Nephron progenitor cell (in vitro differentiated cells): ENCODE results near the gene HAUS3.
A peak's percentile ranks its signal among the peaks of the same experiment; 100 is the strongest.

Source experiments
- DNase-seq: peaks from one replicate; pipeline ENCODE4 v3.0.0; 2021
- H3K27ac Mint-ChIP-seq: 2 replicates; pipeline ENCODE4 v1.8.0; 2021; ENCODE audit warnings: mild to moderate bottlenecking, moderate library complexity, mixed read lengths
- H3K27me3 Mint-ChIP-seq: 2 replicates; pipeline ENCODE4 v1.8.0; 2021; ENCODE audit warnings: mild to moderate bottlenecking, low read depth, mixed read lengths; ENCODE audit not compliant: poor library complexity
- H3K36me3 Mint-ChIP-seq: 2 replicates; pipeline ENCODE4 v1.8.0; 2021; ENCODE audit warnings: low read depth, mixed read lengths
- H3K4me1 Mint-ChIP-seq: 2 replicates; pipeline ENCODE4 v1.8.0; 2021; ENCODE audit warnings: mixed read lengths
- H3K4me3 Mint-ChIP-seq: 2 replicates; pipeline ENCODE4 v1.8.0; 2021; ENCODE audit warnings: mild to moderate bottlenecking, moderate library complexity, mixed read lengths
- H3K9me3 Mint-ChIP-seq: 2 replicates; pipeline ENCODE4 v1.8.0; 2021; ENCODE audit warnings: mild to moderate bottlenecking, moderate library complexity, mixed read lengths
- TF ChIP-seq, protein P1 (sequence below): fragments of 200-600 bp; sonication (generic); IDR thresholded peaks from 2 replicates; pipeline ENCODE4 v1.5.0; 2021; ENCODE audit warnings: antibody characterized with exemption

The HAUS3 gene

DNA sequence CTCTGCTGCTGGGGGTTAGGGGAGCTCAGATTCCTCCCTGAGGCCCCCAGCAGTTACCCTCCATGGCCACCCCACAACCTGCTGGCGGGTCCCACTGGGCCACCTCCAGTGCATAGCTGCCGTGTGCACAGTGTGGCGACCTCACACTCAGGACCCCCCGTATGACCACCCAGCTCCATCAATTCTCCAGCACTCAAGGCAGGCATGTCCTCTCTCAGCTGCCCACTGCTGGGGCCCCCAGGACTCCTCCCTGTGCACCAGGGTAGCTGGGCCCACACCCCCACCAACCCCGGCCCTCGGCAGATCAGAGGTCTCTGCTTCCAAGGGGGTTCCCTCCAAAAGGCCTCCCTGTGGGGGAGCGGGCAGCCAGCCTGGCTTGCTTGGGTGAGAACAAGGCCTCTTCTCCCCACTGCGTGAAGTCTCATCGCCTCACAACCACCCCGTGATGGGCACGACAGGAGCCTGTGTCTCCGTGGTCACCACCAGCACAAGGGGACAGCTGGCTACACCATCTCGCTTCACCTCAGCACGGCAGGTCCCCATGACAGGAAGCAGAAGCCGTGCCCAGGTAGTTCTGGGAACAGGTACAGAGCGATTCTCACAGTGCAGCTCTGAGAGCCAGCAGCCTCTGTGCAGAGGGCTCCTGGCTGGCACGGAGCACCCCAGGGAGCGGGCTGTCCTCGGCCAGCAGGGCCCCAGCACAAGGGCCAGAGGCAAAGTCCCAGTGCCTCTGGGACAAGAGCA lies 4.6 kb upstream of the HAUS3 start:
- H3K27ac Mint-ChIP-seq, result no peak overlapping the region
- H3K4me3 Mint-ChIP-seq, result no peak overlapping the region
- peaks cover 9% of the 10 kb centered on the region for H3K36me3 Mint-ChIP-seq
- H3K4me1 Mint-ChIP-seq, result peaks cover 32% of the 10 kb centered on the region
- no peaks in the 10 kb centered on the region for H3K27me3 Mint-ChIP-seq
- DNase-seq, result peak; percentile 2
- TF ChIP-seq, protein P1, sequence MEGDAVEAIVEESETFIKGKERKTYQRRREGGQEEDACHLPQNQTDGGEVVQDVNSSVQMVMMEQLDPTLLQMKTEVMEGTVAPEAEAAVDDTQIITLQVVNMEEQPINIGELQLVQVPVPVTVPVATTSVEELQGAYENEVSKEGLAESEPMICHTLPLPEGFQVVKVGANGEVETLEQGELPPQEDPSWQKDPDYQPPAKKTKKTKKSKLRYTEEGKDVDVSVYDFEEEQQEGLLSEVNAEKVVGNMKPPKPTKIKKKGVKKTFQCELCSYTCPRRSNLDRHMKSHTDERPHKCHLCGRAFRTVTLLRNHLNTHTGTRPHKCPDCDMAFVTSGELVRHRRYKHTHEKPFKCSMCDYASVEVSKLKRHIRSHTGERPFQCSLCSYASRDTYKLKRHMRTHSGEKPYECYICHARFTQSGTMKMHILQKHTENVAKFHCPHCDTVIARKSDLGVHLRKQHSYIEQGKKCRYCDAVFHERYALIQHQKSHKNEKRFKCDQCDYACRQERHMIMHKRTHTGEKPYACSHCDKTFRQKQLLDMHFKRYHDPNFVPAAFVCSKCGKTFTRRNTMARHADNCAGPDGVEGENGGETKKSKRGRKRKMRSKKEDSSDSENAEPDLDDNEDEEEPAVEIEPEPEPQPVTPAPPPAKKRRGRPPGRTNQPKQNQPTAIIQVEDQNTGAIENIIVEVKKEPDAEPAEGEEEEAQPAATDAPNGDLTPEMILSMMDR, result no peak
- H3K9me3 Mint-ChIP-seq, result no peaks in the 10 kb centered on the region

DNA sequence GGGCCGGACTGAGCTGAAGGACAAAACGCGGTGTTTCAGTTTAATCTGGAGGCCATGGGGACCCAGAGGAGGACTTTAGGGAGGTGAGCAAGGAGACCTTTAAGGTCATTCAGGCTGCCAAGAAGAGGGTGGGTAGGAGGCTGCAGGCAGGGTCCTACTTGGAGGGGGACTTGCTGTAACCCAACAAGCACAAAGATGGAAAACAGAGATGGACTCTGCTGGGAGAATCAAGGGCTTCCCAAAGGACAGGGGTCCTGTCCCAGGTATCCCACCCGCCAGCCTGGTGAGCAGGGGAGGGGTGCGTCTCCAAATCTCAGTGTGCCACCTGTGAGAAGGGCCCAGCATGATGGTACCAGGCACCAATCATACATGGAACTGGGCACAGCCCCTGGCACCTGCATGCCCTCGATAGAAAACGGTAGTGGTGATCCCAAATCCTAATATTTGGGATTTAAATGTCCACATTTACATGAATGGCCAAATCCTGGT lies 3.9 kb upstream of the HAUS3 start:
- DNase-seq, result no peak
- Mint-ChIP-seq H3K27ac (no peak overlapping the region), H3K27me3 (no peaks in the 10 kb centered on the region), H3K4me1 (peaks cover 38% of the 10 kb centered on the region), H3K9me3 (no peaks in the 10 kb centered on the region), H3K4me3 (no peak overlapping the region), H3K36me3 (peaks cover 9% of the 10 kb centered on the region)
- TF ChIP-seq, protein P1, result no peak

DNA sequence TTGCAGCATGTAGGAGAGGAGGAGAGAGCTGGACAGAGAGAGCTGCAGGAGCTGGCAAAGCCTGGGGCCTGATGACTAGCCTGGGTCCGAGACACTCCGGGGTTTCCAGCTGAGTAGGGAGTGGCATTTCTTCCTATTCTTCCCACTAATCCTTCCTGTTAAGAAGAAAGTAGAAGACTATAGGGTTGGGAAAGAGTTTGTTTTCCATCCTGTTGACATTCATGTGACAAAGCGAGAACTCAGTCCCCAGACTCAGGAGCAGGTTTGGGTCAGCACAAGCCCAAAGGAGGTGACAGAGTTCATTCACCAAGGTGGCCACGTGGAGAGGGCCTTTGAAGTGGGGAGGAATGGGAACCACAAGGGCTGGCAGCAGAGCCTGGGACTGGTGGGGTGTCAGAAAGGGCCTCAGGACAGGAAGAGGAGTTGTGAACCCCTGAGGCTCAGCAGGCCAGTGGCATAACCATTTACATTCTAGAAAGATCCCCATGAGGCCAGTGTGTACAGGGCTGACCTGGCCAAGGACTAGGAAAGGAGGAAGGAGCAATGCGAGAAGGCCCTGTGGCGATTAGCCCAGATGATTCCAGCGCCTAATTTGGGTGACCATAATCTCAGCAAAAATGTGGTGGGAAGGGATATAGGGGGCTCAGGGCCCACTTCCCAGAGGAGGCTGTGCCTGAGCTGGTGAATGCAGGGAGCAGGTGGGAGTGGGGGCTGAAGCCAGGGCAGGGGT lies 3.3 kb upstream of the HAUS3 start:
- Mint-ChIP-seq H3K27ac (peak overlapping the region; percentile 74), H3K4me1 (peaks cover 44% of the 10 kb centered on the region), H3K4me3 (peak overlapping the region; percentile 1), H3K36me3 (peaks cover 9% of the 10 kb centered on the region), H3K27me3 (no peaks in the 10 kb centered on the region), H3K9me3 (no peaks in the 10 kb centered on the region)
- TF ChIP-seq, protein P1, result no peak
- no peak for DNase-seq

DNA sequence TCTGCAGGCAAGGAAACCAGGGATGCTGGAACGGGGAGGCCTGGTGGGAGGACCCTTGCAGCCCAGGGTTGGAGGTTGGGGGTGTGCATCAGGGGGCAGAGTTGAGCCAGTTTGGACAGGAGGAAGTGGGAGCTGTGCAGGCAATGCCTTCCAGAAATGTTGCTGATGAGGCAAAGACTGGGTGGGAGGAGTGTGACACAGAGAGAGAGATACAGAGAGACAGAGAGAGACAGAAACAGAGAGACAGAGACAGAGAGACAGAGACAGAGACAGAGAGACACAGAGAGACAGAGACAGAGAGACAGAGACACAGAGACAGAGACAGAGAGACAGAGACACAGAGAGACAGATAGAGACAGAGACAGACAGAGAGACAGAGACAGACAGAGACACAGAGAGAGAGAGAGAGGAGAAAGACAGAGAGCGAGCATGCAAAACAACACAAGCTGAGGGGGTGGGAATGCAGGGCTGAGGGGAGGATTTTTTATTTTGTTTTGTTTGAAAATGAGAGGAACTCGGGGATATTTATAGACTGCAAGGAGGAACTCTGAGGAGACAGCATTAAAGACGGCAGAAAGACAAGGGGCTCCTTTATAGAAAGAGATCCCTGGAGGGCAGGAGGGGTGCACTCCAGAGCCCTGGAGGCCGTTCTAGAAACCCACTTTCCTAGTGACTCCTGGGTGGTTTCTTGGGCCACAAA lies 1.9 kb upstream of the HAUS3 start:
- H3K36me3 Mint-ChIP-seq, result peaks cover 9% of the 10 kb centered on the region
- TF ChIP-seq, protein P1, result peak; percentile 12
- H3K4me3 Mint-ChIP-seq, result no peak overlapping the region
- H3K27me3 Mint-ChIP-seq, result no peaks in the 10 kb centered on the region
- H3K27ac Mint-ChIP-seq, result no peak overlapping the region
- H3K9me3 Mint-ChIP-seq, result no peaks in the 10 kb centered on the region
- peaks cover 56% of the 10 kb centered on the region for H3K4me1 Mint-ChIP-seq
- peak; percentile 61 for DNase-seq

DNA sequence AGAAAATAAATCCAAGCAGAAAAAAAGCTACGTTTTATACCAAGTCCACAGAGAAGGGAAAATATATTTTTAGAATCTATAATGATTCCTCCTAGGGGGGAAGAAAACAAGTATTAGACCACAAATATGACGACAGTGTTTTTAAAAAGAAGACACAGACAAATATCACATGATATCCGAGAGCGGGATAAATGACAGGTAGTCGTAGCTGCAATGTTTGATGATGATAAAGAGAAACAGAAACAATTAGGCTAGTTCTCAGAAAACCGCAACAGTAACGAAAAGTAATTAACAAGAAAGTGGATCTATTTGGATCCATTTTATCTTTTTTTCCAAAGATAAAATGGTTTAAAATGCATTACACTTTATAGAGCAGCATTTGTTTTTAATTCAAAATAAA lies 918 bp downstream of the HAUS3 start:
- no peaks in the 10 kb centered on the region for H3K27me3 Mint-ChIP-seq

More for the DNA sequence above, 918 bp downstream of the HAUS3 start:
- Mint-ChIP-seq H3K36me3 (peaks cover 14% of the 10 kb centered on the region), H3K9me3 (no peaks in the 10 kb centered on the region), H3K4me1 (peaks cover 68% of the 10 kb centered on the region), H3K27ac (peak overlapping the region; percentile 34), H3K4me3 (peak overlapping the region; percentile 83)
- TF ChIP-seq, protein P1, result no peak
- DNase-seq, result no peak
